H9 (cell line): ENCODE results near the gene BDP1. TPM values are rescaled to one million over a fixed set of nuclear protein-coding genes. Genes with fewer than 3 reads are reported as not detected.

ENCODE experiments used
- DNase-seq: peaks from one replicate; pipeline ENCODE4 v3.0.0-alpha.2; 2017
- H2AFZ ChIP-seq: one replicate; pipeline ENCODE4 v1.6.1; 2013; ENCODE audit warnings: mild to moderate bottlenecking, low read length, control low read depth, moderate library complexity
- H2AK5ac ChIP-seq: 2 replicates; pipeline ENCODE4 v1.6.1; 2013; ENCODE audit warnings: low read length, control low read depth, mixed read lengths; ENCODE audit not compliant: insufficient read length
- H2BK120ac ChIP-seq: one replicate; pipeline ENCODE4 v1.6.1; 2013; ENCODE audit warnings: low read depth, mild to moderate bottlenecking, low read length, control low read depth, inconsistent platforms; ENCODE audit not compliant: poor library complexity, severe bottlenecking
- H2BK12ac ChIP-seq: 2 replicates; pipeline ENCODE4 v1.6.1; 2013; ENCODE audit warnings: low read length, control low read depth, mixed read lengths, low read depth; ENCODE audit not compliant: insufficient read length
- H2BK15ac ChIP-seq: 2 replicates; pipeline ENCODE4 v1.6.1; 2013; ENCODE audit warnings: low read depth, low read length, control low read depth
- H2BK20ac ChIP-seq: one replicate; pipeline ENCODE4 v1.6.1; 2013; ENCODE audit warnings: low read depth, mild to moderate bottlenecking, low read length, control low read depth, inconsistent platforms; ENCODE audit not compliant: poor library complexity, severe bottlenecking
- H2BK5ac ChIP-seq: 2 replicates; pipeline ENCODE4 v1.6.1; 2013; ENCODE audit warnings: low read length, control low read depth, mixed read lengths; ENCODE audit not compliant: insufficient read length
- H3K14ac ChIP-seq: 2 replicates; pipeline ENCODE4 v1.6.1; 2013; ENCODE audit warnings: low read length, control low read depth; ENCODE audit not compliant: insufficient read depth
- H3K18ac ChIP-seq: 2 replicates; pipeline ENCODE4 v1.6.1; 2013; ENCODE audit warnings: low read depth, mild to moderate bottlenecking, mixed read lengths, low read length, control low read depth; ENCODE audit not compliant: insufficient read length
- H3K23ac ChIP-seq: 2 replicates; pipeline ENCODE4 v1.6.1; 2013; ENCODE audit warnings: low read length, control low read depth, mixed read lengths, low read depth; ENCODE audit not compliant: insufficient read length
- H3K23me2 ChIP-seq: 2 replicates; pipeline ENCODE4 v1.6.1; 2013; ENCODE audit warnings: low read depth, mild to moderate bottlenecking, mixed read lengths, low read length, control low read depth; ENCODE audit not compliant: insufficient read length, poor library complexity, severe bottlenecking
- H3K27ac ChIP-seq: 2 replicates; pipeline ENCODE4 v1.5.1; 2013; ENCODE audit warnings: low read length, control low read depth, mixed read lengths, low read depth; ENCODE audit not compliant: insufficient read length
- H3K27me3 ChIP-seq: 2 replicates; pipeline ENCODE4 v1.6.1; 2013; ENCODE audit warnings: low read length, control low read depth, inconsistent platforms; ENCODE audit not compliant: insufficient read depth
- H3K4ac ChIP-seq: 2 replicates; pipeline ENCODE4 v1.6.1; 2013; ENCODE audit warnings: low read depth, mild to moderate bottlenecking, control low read depth, inconsistent platforms, low read length, moderate library complexity
- H3K4me1 ChIP-seq: 2 replicates; pipeline ENCODE4 v1.6.1; 2013; ENCODE audit warnings: low read length, control low read depth, inconsistent platforms; ENCODE audit not compliant: insufficient read depth
- H3K4me2 ChIP-seq: 2 replicates; pipeline ENCODE4 v1.6.1; 2013; ENCODE audit warnings: low read length, control low read depth, mixed read lengths; ENCODE audit not compliant: insufficient read length, insufficient read depth
- H3K56ac ChIP-seq: 2 replicates; pipeline ENCODE4 v1.6.1; 2013; ENCODE audit warnings: low read depth, mild to moderate bottlenecking, mixed read lengths, low read length, control low read depth; ENCODE audit not compliant: insufficient read length
- H3K79me1 ChIP-seq: 2 replicates; pipeline ENCODE4 v1.6.1; 2013; ENCODE audit warnings: low read depth, mild to moderate bottlenecking, moderate library complexity, low read length, control low read depth, inconsistent platforms; ENCODE audit not compliant: insufficient read depth, poor library complexity, severe bottlenecking
- H3K79me2 ChIP-seq: 2 replicates; pipeline ENCODE4 v1.6.1; 2013; ENCODE audit warnings: low read length, control low read depth, inconsistent platforms; ENCODE audit not compliant: insufficient read depth
- H3K9ac ChIP-seq: 2 replicates; pipeline ENCODE4 v1.6.1; 2013; ENCODE audit warnings: low read length, control low read depth, mixed read lengths; ENCODE audit not compliant: insufficient read length; ENCODE audit errors: extremely low read depth
- H3K9me3 ChIP-seq: one replicate; pipeline ENCODE4 v1.6.1; 2013; ENCODE audit warnings: low read depth, low read length, inconsistent platforms; ENCODE audit not compliant: control insufficient read depth
- H3T11ph ChIP-seq: one replicate; pipeline ENCODE4 v1.6.1; 2013; ENCODE audit warnings: mild to moderate bottlenecking, low read length, control low read depth, inconsistent platforms
- H4K20me1 ChIP-seq: one replicate; pipeline ENCODE4 v1.6.1; 2013; ENCODE audit not compliant: control insufficient read depth, insufficient read length, insufficient read depth
- H4K5ac ChIP-seq: 2 replicates; pipeline ENCODE4 v1.6.1; 2013; ENCODE audit warnings: low read depth, mild to moderate bottlenecking, mixed read lengths, low read length, control low read depth; ENCODE audit not compliant: insufficient read length
- H4K8ac ChIP-seq: replicated peaks from 2 replicates; pipeline ENCODE4 v1.6.1; 2013; ENCODE audit warnings: low read length, control low read depth, mixed read lengths, low read depth; ENCODE audit not compliant: insufficient read length
- H4K91ac ChIP-seq: 2 replicates; pipeline ENCODE4 v1.6.1; 2013; ENCODE audit warnings: low read depth, mild to moderate bottlenecking, moderate library complexity, mixed read lengths, low read length, control low read depth; ENCODE audit not compliant: insufficient read length
- H3K27ac Mint-ChIP-seq, 3 experiments: 2 replicates in 2 of 3; 3 replicates in 1 of 3; pipeline ENCODE4 v1.8.0; 2020 to 2021; ENCODE audit warnings: mixed read lengths in 3 of 3, mild to moderate bottlenecking in 1 of 3, moderate library complexity in 1 of 3
- H3K27me3 Mint-ChIP-seq: 2 replicates; pipeline ENCODE4 v1.8.0; 2021; ENCODE audit warnings: low read depth, mild to moderate bottlenecking, moderate library complexity, mixed read lengths
- H3K36me3 Mint-ChIP-seq, 3 experiments: 2 replicates in 2 of 3; 3 replicates in 1 of 3; pipeline ENCODE4 v1.8.0; 2020 to 2021; ENCODE audit warnings: low read depth in 3 of 3, mixed read lengths in 3 of 3; ENCODE audit not compliant: insufficient read depth in 1 of 3
- H3K4me1 Mint-ChIP-seq, 2 experiments: 2 replicates each; pipeline ENCODE4 v1.8.0; 2020; ENCODE audit warnings: mixed read lengths in 2 of 2
- H3K4me3 Mint-ChIP-seq, 2 experiments: 2 replicates in 1 of 2; 3 replicates in 1 of 2; pipeline ENCODE4 v1.8.0; 2020 to 2021; ENCODE audit warnings: mild to moderate bottlenecking in 2 of 2, mixed read lengths in 2 of 2, moderate library complexity in 1 of 2
- H3K9me3 Mint-ChIP-seq, 2 experiments: 2 replicates in 1 of 2; 3 replicates in 1 of 2; pipeline ENCODE4 v1.8.0; 2020; ENCODE audit warnings: mild to moderate bottlenecking in 2 of 2, mixed read lengths in 2 of 2, moderate library complexity in 1 of 2
- WGBS: extraction: QIAGEN DNeasy Blood & Tissue Kit; methylation state at CpG from one replicate; pipeline ENCODE4 v1.1.7; 2013; ENCODE audit warnings: missing lambda C conversion rate, low lambda C conversion rate, mixed read lengths; ENCODE audit not compliant: insufficient read length; ENCODE audit errors: extremely low coverage; 5-methylcytosine and 5-hydroxymethylcytosine counted together
- total RNA-seq: library from RNA; stranded (reverse); gene quantifications from 2 replicates; pipeline ENCODE4 v1.2.1, GENCODE V29; 2021
- TF ChIP-seq, protein P1 (sequence below): fragments of 200-600 bp; sonication (generic); conservative IDR thresholded peaks from 3 replicates; pipeline ENCODE4 v1.8.0; 2021; ENCODE audit warnings: antibody characterized with exemption, mild to moderate bottlenecking

BDP1 gene
- total RNA-seq, 1 experiment from 2014 or later: 31.5 TPM

DNA sequence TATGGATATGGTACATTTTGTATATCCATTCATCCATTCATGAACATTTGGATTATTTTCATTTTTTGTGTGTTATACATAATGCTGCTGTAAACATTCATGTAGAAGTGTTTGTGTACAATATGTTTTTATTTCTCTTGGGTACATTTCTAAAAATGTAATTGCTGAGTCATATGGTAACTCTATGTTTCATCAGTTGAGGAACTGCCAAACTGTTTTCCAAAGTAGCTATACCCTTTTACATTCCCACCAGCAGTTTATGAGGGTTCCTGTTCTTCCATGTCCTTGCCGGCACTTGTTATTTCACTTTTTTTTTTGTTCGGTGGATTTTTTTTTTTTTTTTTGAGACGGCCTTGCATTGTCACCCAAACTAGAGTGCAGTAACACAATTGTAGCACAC, 77.7 kb downstream of the BDP1 start:
- no peaks in the 10 kb centered on the region for H3K4me1 ChIP-seq
- no peaks in the 10 kb centered on the region for H3K9me3 ChIP-seq
- TF ChIP-seq, protein P1, sequence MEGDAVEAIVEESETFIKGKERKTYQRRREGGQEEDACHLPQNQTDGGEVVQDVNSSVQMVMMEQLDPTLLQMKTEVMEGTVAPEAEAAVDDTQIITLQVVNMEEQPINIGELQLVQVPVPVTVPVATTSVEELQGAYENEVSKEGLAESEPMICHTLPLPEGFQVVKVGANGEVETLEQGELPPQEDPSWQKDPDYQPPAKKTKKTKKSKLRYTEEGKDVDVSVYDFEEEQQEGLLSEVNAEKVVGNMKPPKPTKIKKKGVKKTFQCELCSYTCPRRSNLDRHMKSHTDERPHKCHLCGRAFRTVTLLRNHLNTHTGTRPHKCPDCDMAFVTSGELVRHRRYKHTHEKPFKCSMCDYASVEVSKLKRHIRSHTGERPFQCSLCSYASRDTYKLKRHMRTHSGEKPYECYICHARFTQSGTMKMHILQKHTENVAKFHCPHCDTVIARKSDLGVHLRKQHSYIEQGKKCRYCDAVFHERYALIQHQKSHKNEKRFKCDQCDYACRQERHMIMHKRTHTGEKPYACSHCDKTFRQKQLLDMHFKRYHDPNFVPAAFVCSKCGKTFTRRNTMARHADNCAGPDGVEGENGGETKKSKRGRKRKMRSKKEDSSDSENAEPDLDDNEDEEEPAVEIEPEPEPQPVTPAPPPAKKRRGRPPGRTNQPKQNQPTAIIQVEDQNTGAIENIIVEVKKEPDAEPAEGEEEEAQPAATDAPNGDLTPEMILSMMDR: no peak
- H3K4me3 Mint-ChIP-seq: no peak overlapping the region
- no peaks in the 10 kb centered on the region for H3K23me2 ChIP-seq
- no peak overlapping the region for H2BK15ac ChIP-seq
- no peak overlapping the region for H3K56ac ChIP-seq
- no peaks in the 10 kb centered on the region for H3K79me1 ChIP-seq
- no CpG with 5 or more reads among the region's 3 CpGs for WGBS
- no peaks in the 10 kb centered on the region for H4K20me1 ChIP-seq
- H3K9me3 Mint-ChIP-seq: no peaks in the 10 kb centered on the region
- no peak overlapping the region for H3K14ac ChIP-seq
- H3K4ac ChIP-seq: no peak overlapping the region
- H3K79me2 ChIP-seq: no peaks in the 10 kb centered on the region
- H3K27ac ChIP-seq: no peak overlapping the region
- H3K27me3 Mint-ChIP-seq: no peaks in the 10 kb centered on the region
- no peak overlapping the region for H2BK120ac ChIP-seq
- H2AK5ac ChIP-seq: no peak overlapping the region
- H3K9ac ChIP-seq: no peak overlapping the region
- peaks cover 24 to 53% (median 42%) of the 10 kb centered on the region in 3 experiments for H3K36me3 Mint-ChIP-seq
- H3K23ac ChIP-seq: no peak overlapping the region
- no peak overlapping the region for H4K5ac ChIP-seq
- no peak overlapping the region for H4K8ac ChIP-seq
- H3T11ph ChIP-seq: no peak overlapping the region
- no peak overlapping the region for H2BK12ac ChIP-seq
- no peaks in the 10 kb centered on the region for H3K27me3 ChIP-seq
- H3K4me1 Mint-ChIP-seq: peaks cover 7 to 8% of the 10 kb centered on the region in 2 experiments
- H4K91ac ChIP-seq: no peak overlapping the region
- H3K4me2 ChIP-seq: no peak overlapping the region
- no peak overlapping the region for H3K18ac ChIP-seq
- no peak for DNase-seq
- H2BK20ac ChIP-seq: no peak overlapping the region
- H3K27ac Mint-ChIP-seq: no peak overlapping the region; a peak in 1 of 7 replicates
- H2AFZ ChIP-seq: no peak overlapping the region
- H2BK5ac ChIP-seq: no peak overlapping the region
